CD4-positive, CD25-positive, alpha-beta regulatory T cell (primary cell): ENCODE measurements around the gene DSTYK. TPM values are rescaled to one million over a fixed set of nuclear protein-coding genes. Genes with fewer than 3 reads are reported as not detected.

Experiments
- ATAC-seq, 2 donors: fragments of 150-1000 bp; cut with Tn5 transposase; one replicate each; pipeline ENCODE4 v1.10.0; 2021; ENCODE audit warnings: low read depth in 2 of 2, moderate number of reproducible peaks in 2 of 2, moderate library complexity in 1 of 2
- DNase-seq, 3 donors: peaks; one replicate each; pipeline versions ENCODE4 v3.0.0 to v3.0.0-alpha.2; 2012 to 2022; ENCODE audit warnings: mixed read lengths in 1 of 3
- H3K27ac ChIP-seq: one replicate; pipeline ENCODE4 v1.7.0; 2013; ENCODE audit warnings: mild to moderate bottlenecking, low read length; ENCODE audit not compliant: insufficient read depth, poor library complexity, severe bottlenecking
- H3K27me3 ChIP-seq: one replicate; pipeline ENCODE4 v1.7.0; 2013; ENCODE audit warnings: low read length; ENCODE audit not compliant: control insufficient read depth, insufficient read depth
- H3K36me3 ChIP-seq: one replicate; pipeline ENCODE4 v1.7.0; 2013; ENCODE audit warnings: mild to moderate bottlenecking, low read length, moderate library complexity; ENCODE audit not compliant: control insufficient read depth, insufficient read depth
- H3K4me1 ChIP-seq: 2 replicates; pipeline ENCODE4 v1.7.0; 2013; ENCODE audit warnings: mild to moderate bottlenecking, low read length; ENCODE audit not compliant: insufficient read depth, control insufficient read depth, poor library complexity, severe bottlenecking
- H3K4me3 ChIP-seq: one replicate; pipeline ENCODE4 v1.7.0; 2013; ENCODE audit warnings: low read depth, mild to moderate bottlenecking, low read length, moderate library complexity
- H3K9me3 ChIP-seq, 2 experiments: 1 replicate in 1 of 2; 2 replicates in 1 of 2; pipeline ENCODE4 v1.7.0; 2013; ENCODE audit warnings: low read length in 2 of 2, mild to moderate bottlenecking in 1 of 2, moderate library complexity in 1 of 2; ENCODE audit not compliant: control insufficient read depth in 2 of 2
- H3K27ac Mint-ChIP-seq, 3 donors: one replicate each; pipeline ENCODE4 v1.8.0; 2020 to 2022; ENCODE audit warnings: mild to moderate bottlenecking in 3 of 3, mixed read lengths in 3 of 3, moderate library complexity in 2 of 3
- H3K27me3 Mint-ChIP-seq: one replicate; pipeline ENCODE4 v1.8.0; 2022; ENCODE audit warnings: mild to moderate bottlenecking, mixed read lengths
- H3K36me3 Mint-ChIP-seq: one replicate; pipeline ENCODE4 v1.8.0; 2020; ENCODE audit warnings: mixed read lengths
- H3K4me1 Mint-ChIP-seq, 4 donors: one replicate each; pipeline ENCODE4 v1.8.0; 2020 to 2022; ENCODE audit warnings: mixed read lengths in 4 of 4, mild to moderate bottlenecking in 1 of 4
- H3K4me3 Mint-ChIP-seq, 4 donors: one replicate each; pipeline ENCODE4 v1.8.0; 2020 to 2022; ENCODE audit warnings: mild to moderate bottlenecking in 4 of 4, mixed read lengths in 4 of 4, moderate library complexity in 3 of 4
- H3K9me3 Mint-ChIP-seq, 7 donors: one replicate each; pipeline ENCODE4 v1.8.0; 2020 to 2022; ENCODE audit warnings: mixed read lengths in 7 of 7, mild to moderate bottlenecking in 3 of 7, moderate library complexity in 2 of 7
- polyA plus RNA-seq, 4 donors: library from polyadenylated mRNA; unstranded; fragments of 300-500 nt; fragmentation: Illumina TruSeq; gene quantifications; one replicate each; pipeline ENCODE4 v1.2.3, GENCODE V29; 2021
- total RNA-seq: library from RNA; stranded (reverse); gene quantifications from one replicate; pipeline ENCODE4 v1.2.3, GENCODE V29; 2022

DSTYK gene
- total and polyA plus RNA-seq, 5 donors from 2014 or later = 3.2 to 15.7 (median 5.5) TPM

GRCh38 chr1:205225901-205226765, 14.6 kb upstream of the DSTYK start:
- H3K27me3 ChIP-seq = peaks cover 47% of the 10 kb centered on the region
- no peaks in the 10 kb centered on the region for H3K9me3 ChIP-seq
- DNase-seq (no peak), ATAC-seq (no peak)
- H3K4me1 ChIP-seq = peaks cover 28% of the 10 kb centered on the region
- H3K4me3 ChIP-seq = no peak overlapping the region
- no peaks in the 10 kb centered on the region for H3K36me3 Mint-ChIP-seq
- peaks cover 0 to 3% (median 0%) of the 10 kb centered on the region in 7 donors for H3K9me3 Mint-ChIP-seq
- H3K27me3 Mint-ChIP-seq = peaks cover 81% of the 10 kb centered on the region
- no peak overlapping the region for H3K27ac ChIP-seq
- H3K36me3 ChIP-seq = no peaks in the 10 kb centered on the region
- H3K4me3 Mint-ChIP-seq = peak overlapping the region in 2 of 4 donors; percentile 29 to 48
- H3K27ac Mint-ChIP-seq = no peak overlapping the region
- peaks cover 0 to 27% (median 22%) of the 10 kb centered on the region in 4 donors for H3K4me1 Mint-ChIP-seq

GRCh38 chr1:205224736-205225135, 13.2 kb upstream of the DSTYK start:
- Histone ChIP-seq H3K4me1 (peaks cover 21% of the 10 kb centered on the region), H3K27me3 (peaks cover 37% of the 10 kb centered on the region), H3K36me3 (no peaks in the 10 kb centered on the region), H3K9me3 (no peaks in the 10 kb centered on the region), H3K4me3 (no peak overlapping the region), H3K27ac (no peak overlapping the region)
- Mint-ChIP-seq H3K4me1 (peaks cover 0 to 21% (median 17%) of the 10 kb centered on the region in 4 donors), H3K36me3 (no peaks in the 10 kb centered on the region), H3K27me3 (peaks cover 81% of the 10 kb centered on the region), H3K4me3 (no peak overlapping the region), H3K9me3 (peaks cover 0 to 3% (median 0%) of the 10 kb centered on the region in 7 donors), H3K27ac (no peak overlapping the region)
- ATAC-seq (no peak), DNase-seq (no peak)

GRCh38 chr1:205220421-205220820, 8.9 kb upstream of the DSTYK start:
- no peaks in the 10 kb centered on the region for H3K36me3 ChIP-seq
- H3K27ac ChIP-seq = no peak overlapping the region
- peaks cover 0 to 3% (median 0%) of the 10 kb centered on the region in 7 donors for H3K9me3 Mint-ChIP-seq
- no peaks in the 10 kb centered on the region for H3K9me3 ChIP-seq
- no peak overlapping the region for H3K4me3 ChIP-seq
- peaks cover 17% of the 10 kb centered on the region for H3K27me3 ChIP-seq
- ATAC-seq = no peak
- DNase-seq = no peak
- no peaks in the 10 kb centered on the region for H3K4me1 Mint-ChIP-seq
- H3K36me3 Mint-ChIP-seq = no peaks in the 10 kb centered on the region
- H3K27ac Mint-ChIP-seq = no peak overlapping the region
- no peaks in the 10 kb centered on the region for H3K4me1 ChIP-seq
- H3K27me3 Mint-ChIP-seq = peaks cover 59% of the 10 kb centered on the region
- no peak overlapping the region for H3K4me3 Mint-ChIP-seq

- Mint-ChIP-seq H3K36me3 (no peaks in the 10 kb centered on the region), H3K9me3 (peaks cover 0 to 1% (median 0%) of the 10 kb centered on the region in 7 donors), H3K4me1 (peaks cover 0 to 4% (median 2%) of the 10 kb centered on the region in 4 donors), H3K27me3 (peaks cover 37% of the 10 kb centered on the region), H3K4me3 (no peak overlapping the region), H3K27ac (no peak overlapping the region)
- Histone ChIP-seq H3K9me3 (no peaks in the 10 kb centered on the region), H3K4me1 (no peaks in the 10 kb centered on the region), H3K36me3 (no peaks in the 10 kb centered on the region), H3K27me3 (no peaks in the 10 kb centered on the region), H3K27ac (no peak overlapping the region), H3K4me3 (no peak overlapping the region)
- DNase-seq = no peak
- no peak for ATAC-seq
These were observed 5.9 kb upstream of the DSTYK start for GRCh38 chr1:205217418-205217817.

- Histone ChIP-seq H3K36me3 (no peaks in the 10 kb centered on the region), H3K9me3 (no peaks in the 10 kb centered on the region), H3K27ac (no peak overlapping the region), H3K4me1 (peaks cover 5% of the 10 kb centered on the region), H3K27me3 (no peaks in the 10 kb centered on the region), H3K4me3 (no peak overlapping the region)
- ATAC-seq = no peak
- H3K9me3 Mint-ChIP-seq = peaks cover 0 to 1% (median 0%) of the 10 kb centered on the region in 7 donors
- H3K27me3 Mint-ChIP-seq = peaks cover 31% of the 10 kb centered on the region
- H3K27ac Mint-ChIP-seq = no peak overlapping the region
- no peak overlapping the region for H3K4me3 Mint-ChIP-seq
- H3K4me1 Mint-ChIP-seq = peaks cover 3 to 13% (median 8%) of the 10 kb centered on the region in 4 donors
- no peak for DNase-seq
- peaks cover 2% of the 10 kb centered on the region for H3K36me3 Mint-ChIP-seq
These were observed 5.1 kb upstream of the DSTYK start for GRCh38 chr1:205216588-205216987.

- H3K27me3 ChIP-seq = no peaks in the 10 kb centered on the region
- Mint-ChIP-seq H3K27ac (no peak overlapping the region), H3K4me1 (peaks cover 11 to 28% (median 17%) of the 10 kb centered on the region in 4 donors), H3K27me3 (peaks cover 28% of the 10 kb centered on the region), H3K4me3 (no peak overlapping the region), H3K36me3 (peaks cover 4% of the 10 kb centered on the region), H3K9me3 (peaks cover 0 to 1% (median 0%) of the 10 kb centered on the region in 7 donors)
- ATAC-seq (no peak), DNase-seq (no peak)
- no peaks in the 10 kb centered on the region for H3K9me3 ChIP-seq
- H3K36me3 ChIP-seq = no peaks in the 10 kb centered on the region
- no peak overlapping the region for H3K4me3 ChIP-seq
- peaks cover 15% of the 10 kb centered on the region for H3K4me1 ChIP-seq
- H3K27ac ChIP-seq = no peak overlapping the region
These were observed 3.3 kb upstream of the DSTYK start for GRCh38 chr1:205214756-205215155.

- peak; percentile 17 to 22 for ATAC-seq
- Mint-ChIP-seq H3K4me3 (peak overlapping the region; percentile 93 to 99 (median 97)), H3K36me3 (peaks cover 4% of the 10 kb centered on the region), H3K27me3 (peaks cover 13% of the 10 kb centered on the region), H3K27ac (peak overlapping the region; percentile 98 to 99 (median 99)), H3K4me1 (peaks cover 11 to 43% (median 21%) of the 10 kb centered on the region in 4 donors), H3K9me3 (peaks cover 0 to 1% (median 0%) of the 10 kb centered on the region in 7 donors)
- no peaks in the 10 kb centered on the region for H3K27me3 ChIP-seq
- H3K9me3 ChIP-seq = no peaks in the 10 kb centered on the region
- no peaks in the 10 kb centered on the region for H3K36me3 ChIP-seq
- H3K4me1 ChIP-seq = peaks cover 25% of the 10 kb centered on the region
- no peak for DNase-seq
- H3K4me3 ChIP-seq = peak overlapping the region; percentile 79
- peak overlapping the region; percentile 78 for H3K27ac ChIP-seq
These were observed 486 bp upstream of the DSTYK start for GRCh38 chr1:205211839-205212536.
